Loucy (cell line): ENCODE results near the gene PIGZ.

Experiments
- CTCF ChIP-seq: fragments of 200-600 bp; sonication (generic); conservative IDR thresholded peaks from 2 replicates; pipeline ENCODE4 v1.5.1; 2014; ENCODE audit warnings: mild to moderate bottlenecking, antibody characterized with exemption, low read length
- EZH2phosphoT487 ChIP-seq: fragments of 200-600 bp; IDR thresholded peaks from 2 replicates; pipeline ENCODE4 v1.6.1; 2018; ENCODE audit warnings: antibody characterized with exemption, mild to moderate bottlenecking, moderate library complexity, borderline replicate concordance

GRCh38 chr3:196936288-196936687, 32.3 kb downstream of the PIGZ start:
- TF ChIP-seq CTCF (no peak), EZH2phosphoT487 (no peak)
